HepG2 (cell line): ENCODE measurements around the gene TWF1. TPM values are rescaled to one million over a fixed set of nuclear protein-coding genes. Genes with fewer than 3 reads are reported as not detected.

Experiments
- ASH2L ChIP-seq: fragments of 300-600, 200-600 bp; sonication (generic); IDR thresholded peaks from 2 replicates; pipeline ENCODE4 v1.7.0; 2017; ENCODE audit warnings: low read depth, mild to moderate bottlenecking, moderate library complexity, mixed read lengths, low read length; ENCODE audit not compliant: insufficient read length
- CENPT ChIP-seq: sonication (generic); formaldehyde crosslinking; IDR thresholded peaks from 2 replicates; pipeline ENCODE4 v1.8.0; 2022; ENCODE audit warnings: low read depth, mild to moderate bottlenecking, moderate library complexity, missing genetic modification reagents
- ELF1 ChIP-seq: sonication (generic); formaldehyde crosslinking; IDR thresholded peaks from 2 replicates; pipeline ENCODE4 v1.4.0; 2020; ENCODE audit warnings: missing genetic modification reagents
- MAFF ChIP-seq: IDR thresholded peaks from 2 replicates; pipeline ENCODE4 v1.6.1; 2011; ENCODE audit warnings: low read depth, low read length, improper control_type of control experiment
- PAX8 ChIP-seq: sonication (generic); formaldehyde crosslinking; IDR thresholded peaks from 2 replicates; pipeline ENCODE4 v1.8.0; 2022; ENCODE audit warnings: mild to moderate bottlenecking, missing genetic modification reagents, borderline replicate concordance
- RARG ChIP-seq: sonication (generic); formaldehyde crosslinking; IDR thresholded peaks from 2 replicates; pipeline ENCODE4 v1.4.0; 2020; ENCODE audit warnings: low read depth, mild to moderate bottlenecking, missing genetic modification reagents
- SNAPC2 ChIP-seq: sonication (generic); formaldehyde crosslinking; IDR thresholded peaks from 2 replicates; pipeline ENCODE4 v1.8.1; 2022; ENCODE audit warnings: mild to moderate bottlenecking, missing genetic modification reagents
- TFDP2 ChIP-seq: sonication (generic); formaldehyde crosslinking; IDR thresholded peaks from 2 replicates; pipeline ENCODE4 v1.4.0; 2020; ENCODE audit warnings: missing genetic modification reagents
- THRA ChIP-seq: sonication (generic); formaldehyde crosslinking; IDR thresholded peaks from 2 replicates; pipeline ENCODE4 v1.4.0; 2020; ENCODE audit warnings: missing genetic modification reagents, borderline replicate concordance
- ZGPAT ChIP-seq: IDR thresholded peaks from 2 replicates; pipeline ENCODE4 v1.6.1; 2016; ENCODE audit warnings: mild to moderate bottlenecking
- ZMYM3 ChIP-seq: sonication (generic); formaldehyde crosslinking; IDR thresholded peaks from 2 replicates; pipeline ENCODE4 v1.5.1; 2020; ENCODE audit warnings: mild to moderate bottlenecking, missing genetic modification reagents
- ZNF124 ChIP-seq: sonication (generic); formaldehyde crosslinking; IDR thresholded peaks from 2 replicates; pipeline ENCODE4 v1.4.0; 2020; ENCODE audit warnings: missing genetic modification reagents
- ZNF430 ChIP-seq: sonication (generic); formaldehyde crosslinking; IDR thresholded peaks from 2 replicates; pipeline ENCODE4 v1.9.0; 2021; ENCODE audit warnings: mild to moderate bottlenecking, missing genetic modification reagents
- ZNF687 ChIP-seq: sonication (generic); formaldehyde crosslinking; IDR thresholded peaks from 2 replicates; pipeline ENCODE4 v1.5.1; 2020; ENCODE audit warnings: mild to moderate bottlenecking, missing genetic modification reagents, moderate library complexity
- ZNF772 ChIP-seq: sonication (generic); formaldehyde crosslinking; IDR thresholded peaks from 2 replicates; pipeline ENCODE4 v1.5.0; 2020; ENCODE audit warnings: mild to moderate bottlenecking, missing genetic modification reagents
- ZNF800 ChIP-seq: sonication (generic); formaldehyde crosslinking; IDR thresholded peaks from 2 replicates; pipeline ENCODE4 v1.4.0; 2020; ENCODE audit warnings: missing genetic modification reagents
- polyA plus RNA-seq, 8 experiments: library from polyadenylated mRNA; depleted of rRNA in 3 of 8; stranded (reverse) in 7 of 8; unstranded in 1 of 8; fragments of >200 nt; fragmentation: Illumina TruSeq in 4 of 8; extraction: Trizol in 4 of 8; gene quantifications; 2 replicates each; pipeline versions ENCODE4 v1.2.1 to v1.2.3, GENCODE V29; 2011 to 2016; ENCODE audit warnings: low read depth in 4 of 8, missing spikeins in 1 of 8, mixed read lengths in 1 of 8; ENCODE audit not compliant: insufficient read depth in 1 of 8
- total RNA-seq, 5 experiments: library from RNA; depleted of rRNA; stranded (reverse); fragments of >200 nt; fragmentation: Illumina TruSeq; extraction: Trizol; gene quantifications; 2 replicates each; pipeline ENCODE4 v1.2.3, GENCODE V29; 2016; ENCODE audit warnings: low read depth in 1 of 5

Gene TWF1
- total and polyA plus RNA-seq, 2 of the 13 experiments (the other 11 are each of a cell fraction or from before 2014, with no cell fraction given), result 32.3 to 85.5 TPM

- TF ChIP-seq RARG (CRISPR knock-in tag), result no peak
- peak; percentile 60; the same call in 1 of the 2 replicates for TF ChIP-seq ZGPAT (CRISPR knock-in tag)
- peak; percentile 73; the same call in 1 of the 2 replicates for TF ChIP-seq ZNF772 (CRISPR knock-in tag)
- no peak for TF ChIP-seq CENPT (CRISPR knock-in tag)
- no peak for TF ChIP-seq ZMYM3 (CRISPR knock-in tag)
- TF ChIP-seq PAX8 (CRISPR knock-in tag), result no peak
- peak; percentile 91 for TF ChIP-seq ASH2L
- TF ChIP-seq ZNF430 (CRISPR knock-in tag), result 0 out of 2 replicates have a peak, but pooled peaks have one; percentile 49
- TF ChIP-seq ELF1, result peak; percentile 27
- 0 out of 2 replicates have a peak, but pooled peaks have one; percentile 18 for TF ChIP-seq TFDP2
- peak; percentile 75 for TF ChIP-seq MAFF
- peak; percentile 77 for TF ChIP-seq ZNF687 (CRISPR knock-in tag)
- no peak for TF ChIP-seq ZNF124 (CRISPR knock-in tag)
- peak; percentile 55; the same call in 1 of the 2 replicates for TF ChIP-seq ZNF800 (CRISPR knock-in tag)
- TF ChIP-seq THRA, result no peak
- no peak for TF ChIP-seq SNAPC2 (CRISPR knock-in tag)
Measured at GRCh38 chr12:43805860-43806736, at the start of gene TWF1 (continued).
